Progenitor cell of endocrine pancreas (in vitro differentiated cells): ENCODE results near the gene NRIP2. TPM values are rescaled to one million over a fixed set of nuclear protein-coding genes. Genes with fewer than 3 reads are reported as not detected.
"Not testable (repeated sequence)": the region's sequence is repeated elsewhere in the genome, so short reads cannot be mapped to it uniquely, and the experiment has no call there.

Experiments
- DNase-seq: peaks from one replicate; pipeline ENCODE4 v3.0.0; 2021; ENCODE audit warnings: low spot score; ENCODE audit not compliant: unreplicated experiment
- H3K27ac Mint-ChIP-seq: 2 replicates; pipeline ENCODE4 v1.8.0; 2021; ENCODE audit warnings: mild to moderate bottlenecking, moderate library complexity, mixed read lengths
- H3K27me3 Mint-ChIP-seq: 2 replicates; pipeline ENCODE4 v1.8.0; 2021; ENCODE audit warnings: mixed read lengths
- H3K36me3 Mint-ChIP-seq: 2 replicates; pipeline ENCODE4 v1.8.0; 2022; ENCODE audit warnings: mixed read lengths; ENCODE audit not compliant: insufficient read depth
- H3K4me1 Mint-ChIP-seq: 2 replicates; pipeline ENCODE4 v1.8.0; 2021; ENCODE audit warnings: low read depth, mixed read lengths
- H3K4me3 Mint-ChIP-seq: 2 replicates; pipeline ENCODE4 v1.8.0; 2021; ENCODE audit warnings: low read depth, mild to moderate bottlenecking, moderate library complexity, mixed read lengths
- H3K9me3 Mint-ChIP-seq: 2 replicates; pipeline ENCODE4 v1.8.0; 2021; ENCODE audit warnings: low read depth, mixed read lengths
- total RNA-seq: library from RNA; stranded (reverse); gene quantifications from 2 replicates; pipeline ENCODE4 v1.2.1, GENCODE V29; 2021
- TF ChIP-seq, protein P1 (sequence below): fragments of 200-600 bp; sonication (generic); IDR thresholded peaks from one replicate; pipeline ENCODE4 v1.5.0; 2021; ENCODE audit warnings: antibody characterized with exemption, mild to moderate bottlenecking; ENCODE audit not compliant: unreplicated experiment

Gene NRIP2
- total RNA-seq, 1 donor from 2014 or later: not detected

DNA sequence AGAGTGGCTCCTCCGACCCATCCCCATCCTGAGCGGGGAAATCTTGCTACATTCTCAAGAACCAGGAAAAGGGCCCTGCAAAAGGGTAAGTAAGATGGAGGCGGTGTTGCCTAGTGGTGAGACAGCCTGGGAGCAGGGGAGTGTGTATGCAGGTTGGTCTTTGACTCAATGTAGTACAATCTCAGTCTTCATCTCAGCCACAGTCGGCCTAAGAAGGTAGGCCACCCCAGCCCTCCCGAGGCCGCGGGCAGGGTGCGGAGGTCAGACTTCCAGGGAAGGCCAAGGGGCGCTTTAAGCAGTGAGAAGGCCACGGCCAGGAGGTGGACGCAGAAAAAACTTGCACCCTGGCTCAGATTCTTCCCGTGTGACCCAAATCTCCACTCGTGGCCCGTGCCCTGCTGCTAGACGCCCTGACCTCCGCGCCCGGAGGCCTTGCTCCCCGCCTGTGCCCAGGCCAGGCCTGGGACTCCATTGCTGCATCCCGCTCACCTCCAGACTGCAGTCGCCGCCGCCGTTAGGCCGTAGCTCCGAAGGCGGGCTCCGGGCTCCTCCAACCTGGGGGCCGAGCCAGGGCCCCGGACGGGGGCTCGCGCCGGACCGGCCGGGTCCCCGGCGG, 41.7 kb upstream of the NRIP2 start:
- no peaks in the 10 kb centered on the region for H3K27me3 Mint-ChIP-seq
- H3K27ac Mint-ChIP-seq: peak overlapping the region; percentile 65
- H3K4me1 Mint-ChIP-seq: peaks cover 25% of the 10 kb centered on the region
- H3K4me3 Mint-ChIP-seq: peak overlapping the region; percentile 71
- no peaks in the 10 kb centered on the region for H3K9me3 Mint-ChIP-seq
- no peak for DNase-seq
- H3K36me3 Mint-ChIP-seq: peaks cover 11% of the 10 kb centered on the region
- TF ChIP-seq, protein P1, sequence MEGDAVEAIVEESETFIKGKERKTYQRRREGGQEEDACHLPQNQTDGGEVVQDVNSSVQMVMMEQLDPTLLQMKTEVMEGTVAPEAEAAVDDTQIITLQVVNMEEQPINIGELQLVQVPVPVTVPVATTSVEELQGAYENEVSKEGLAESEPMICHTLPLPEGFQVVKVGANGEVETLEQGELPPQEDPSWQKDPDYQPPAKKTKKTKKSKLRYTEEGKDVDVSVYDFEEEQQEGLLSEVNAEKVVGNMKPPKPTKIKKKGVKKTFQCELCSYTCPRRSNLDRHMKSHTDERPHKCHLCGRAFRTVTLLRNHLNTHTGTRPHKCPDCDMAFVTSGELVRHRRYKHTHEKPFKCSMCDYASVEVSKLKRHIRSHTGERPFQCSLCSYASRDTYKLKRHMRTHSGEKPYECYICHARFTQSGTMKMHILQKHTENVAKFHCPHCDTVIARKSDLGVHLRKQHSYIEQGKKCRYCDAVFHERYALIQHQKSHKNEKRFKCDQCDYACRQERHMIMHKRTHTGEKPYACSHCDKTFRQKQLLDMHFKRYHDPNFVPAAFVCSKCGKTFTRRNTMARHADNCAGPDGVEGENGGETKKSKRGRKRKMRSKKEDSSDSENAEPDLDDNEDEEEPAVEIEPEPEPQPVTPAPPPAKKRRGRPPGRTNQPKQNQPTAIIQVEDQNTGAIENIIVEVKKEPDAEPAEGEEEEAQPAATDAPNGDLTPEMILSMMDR: no peak

DNA sequence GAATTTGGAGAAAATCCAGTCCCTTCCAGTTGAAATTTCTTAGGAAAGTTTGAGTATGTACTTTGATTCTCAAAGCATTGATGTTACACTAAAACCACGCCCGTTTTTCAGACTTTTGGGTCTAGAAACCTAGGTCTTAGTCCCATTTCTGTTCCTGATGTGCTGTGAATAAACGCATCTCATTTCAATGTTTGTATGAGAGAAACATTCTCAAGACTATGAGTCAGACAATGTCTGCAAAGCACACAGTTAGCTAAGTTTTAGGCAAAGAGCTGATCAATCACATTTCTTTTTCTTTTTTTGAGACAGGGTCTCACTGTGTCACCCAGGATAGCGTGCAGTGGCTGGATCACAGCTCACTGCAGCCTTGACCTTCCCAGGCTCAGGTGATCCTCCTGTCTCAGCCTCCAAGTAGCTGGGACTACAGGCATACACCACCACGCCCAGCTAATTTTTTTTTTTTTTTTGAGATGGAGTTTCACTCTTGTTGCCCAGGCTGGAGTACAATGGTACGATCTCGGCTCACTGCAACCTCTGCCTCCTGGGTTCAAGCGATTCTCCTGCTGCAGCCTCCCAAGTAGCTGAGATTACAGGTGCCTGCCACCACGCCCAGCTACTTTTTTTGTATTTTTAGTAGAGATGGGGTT, 34.3 kb upstream of the NRIP2 start:
- not testable (repeated sequence) for H3K4me3 Mint-ChIP-seq, H3K9me3 Mint-ChIP-seq, DNase-seq, H3K4me1 Mint-ChIP-seq, H3K27me3 Mint-ChIP-seq, H3K27ac Mint-ChIP-seq
- peaks cover 19% of the 10 kb centered on the region for H3K36me3 Mint-ChIP-seq

DNA sequence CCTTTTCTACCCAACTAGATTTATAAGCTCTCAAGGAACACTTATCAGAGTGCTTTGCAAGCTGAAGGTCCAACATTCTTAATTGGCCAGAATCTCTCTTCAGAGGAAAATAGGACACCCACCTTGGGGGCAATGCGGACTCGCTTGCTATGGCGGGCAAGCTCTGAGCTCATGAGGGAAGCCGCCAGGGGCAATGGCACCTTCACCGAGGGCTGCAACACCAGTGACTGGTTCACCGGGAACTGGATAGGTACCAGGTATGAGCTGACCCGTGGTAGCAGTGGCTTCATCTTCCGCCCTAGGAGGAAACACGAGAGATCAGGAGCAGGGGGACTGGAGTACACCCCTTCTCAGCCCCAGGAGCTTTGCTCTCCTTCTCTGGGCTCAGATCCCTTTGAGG, 29.4 kb upstream of the NRIP2 start:
- H3K27ac Mint-ChIP-seq: no peak overlapping the region
- no peaks in the 10 kb centered on the region for H3K9me3 Mint-ChIP-seq
- no peaks in the 10 kb centered on the region for H3K27me3 Mint-ChIP-seq
- H3K36me3 Mint-ChIP-seq: peaks cover 26% of the 10 kb centered on the region
- no peak overlapping the region for H3K4me3 Mint-ChIP-seq
- DNase-seq: no peak
- H3K4me1 Mint-ChIP-seq: no peaks in the 10 kb centered on the region
- TF ChIP-seq, protein P1: no peak

DNA sequence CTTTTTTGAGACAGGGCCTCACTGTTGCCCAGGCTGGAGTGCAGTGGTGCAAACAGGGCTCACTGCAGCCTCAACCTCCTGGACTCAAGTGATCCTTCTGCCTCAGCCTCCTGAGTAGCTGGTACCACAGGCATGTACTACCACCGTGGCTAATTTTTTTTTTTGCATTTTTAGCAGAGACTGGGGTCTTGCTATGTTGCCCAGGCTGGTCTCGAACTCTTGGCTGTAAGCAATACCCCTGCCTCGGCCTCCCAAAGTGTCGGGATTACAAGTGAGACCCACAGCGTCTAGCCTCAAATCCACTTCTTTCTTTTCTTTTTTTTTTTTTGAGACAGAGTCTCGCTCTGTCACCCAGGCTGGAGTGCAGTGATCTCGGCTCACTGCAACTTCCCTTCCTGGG, 28.6 kb upstream of the NRIP2 start:
- H3K27me3 Mint-ChIP-seq, H3K4me1 Mint-ChIP-seq, DNase-seq, H3K4me3 Mint-ChIP-seq, H3K27ac Mint-ChIP-seq, H3K9me3 Mint-ChIP-seq: not testable (repeated sequence)
- peaks cover 27% of the 10 kb centered on the region for H3K36me3 Mint-ChIP-seq

DNA sequence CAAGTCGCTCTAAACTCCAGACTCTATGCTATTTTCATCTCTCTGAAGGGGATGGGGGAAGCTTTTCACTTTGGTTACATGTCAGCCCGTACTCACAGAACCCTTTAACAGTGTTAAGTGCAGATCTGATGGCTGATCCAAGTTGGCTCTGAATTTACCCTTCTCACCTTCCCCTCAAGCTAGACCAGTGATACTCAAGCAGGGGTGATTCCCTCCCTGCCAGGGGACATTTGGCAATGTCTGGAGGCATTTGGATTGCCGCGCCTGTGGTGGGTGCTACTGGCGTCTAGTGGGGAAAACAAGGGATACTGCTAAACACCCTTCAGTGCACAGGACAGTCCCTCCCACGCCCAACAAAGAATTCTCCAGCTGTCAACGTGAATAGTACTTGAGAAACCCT, 28.0 kb upstream of the NRIP2 start:
- H3K27ac Mint-ChIP-seq: no peak overlapping the region
- H3K27me3 Mint-ChIP-seq: no peaks in the 10 kb centered on the region
- no peaks in the 10 kb centered on the region for H3K4me1 Mint-ChIP-seq
- no peak for DNase-seq
- H3K36me3 Mint-ChIP-seq: peaks cover 27% of the 10 kb centered on the region
- H3K4me3 Mint-ChIP-seq: no peak overlapping the region
- TF ChIP-seq, protein P1: no peak
- H3K9me3 Mint-ChIP-seq: no peaks in the 10 kb centered on the region

DNA sequence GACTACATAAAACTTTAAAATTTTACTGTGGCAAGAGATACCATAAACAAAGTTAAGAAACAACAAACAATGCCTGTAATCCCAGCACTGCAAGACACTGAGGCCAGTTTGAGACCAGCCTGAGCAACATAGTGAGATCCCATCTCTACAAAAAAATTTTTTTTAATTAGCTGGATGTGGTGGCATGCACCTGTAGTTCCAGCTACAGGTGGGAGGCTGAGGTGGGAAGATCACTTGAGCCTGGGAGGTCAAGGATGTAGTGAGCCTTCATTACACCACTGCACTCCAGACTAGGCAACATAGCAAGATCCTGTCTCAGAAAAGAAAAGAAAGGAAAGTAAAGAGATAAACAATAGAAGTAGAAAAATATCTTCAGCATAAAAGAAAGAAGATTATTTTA, 25.3 kb upstream of the NRIP2 start:
- Mint-ChIP-seq H3K27me3 (peaks cover 6% of the 10 kb centered on the region), H3K4me3 (no peak overlapping the region), H3K36me3 (peaks cover 19% of the 10 kb centered on the region), H3K9me3 (no peaks in the 10 kb centered on the region), H3K4me1 (peaks cover 13% of the 10 kb centered on the region), H3K27ac (no peak overlapping the region)
- TF ChIP-seq, protein P1: no peak
- no peak for DNase-seq
